HCT116 (cell line): ENCODE results near the gene DNAJB1. TPM values are rescaled to one million over a fixed set of nuclear protein-coding genes. Genes with fewer than 3 reads are reported as not detected.

Experiments used
- ATAC-seq: fragments of 200-7000 bp; cut with Tn5 transposase; 2 replicates; pipeline ENCODE4 v1.9.1; 2020; ENCODE audit warnings: mild to moderate bottlenecking, moderate library complexity
- BruUV-seq: library from RNA; stranded (reverse); fragments of 400-500 nt; replicated peaks from 2 replicates; lab custom pipeline; 2021; lab: Mats Ljungman, UMichigan
- CTCF ChIA-PET: fragments of 300-600 bp; sonication (Branson Sonifier 250); formaldehyde crosslinking; loops from one replicate; lab custom pipeline; 2021; ENCODE audit warnings: antibody characterized with exemption; lab: Charles Lee
- POLR2A ChIA-PET: fragments of 300-600, 350-600 bp; sonication (Branson Sonifier 250); formaldehyde crosslinking; loops from one replicate; lab custom pipeline; 2021; ENCODE audit warnings: antibody characterized with exemption; lab: Charles Lee
- RAD21 ChIA-PET, 2 experiments: fragments of 300-600 bp; sonication (Branson Sonifier 250); formaldehyde crosslinking; loops; one replicate each; lab custom pipeline; 2023; ENCODE audit warnings: low total read pairs in 2 of 2; ENCODE audit not compliant: uncharacterized antibody in 2 of 2, unreplicated experiment in 2 of 2, low non-redundant PET in 1 of 2; lab: Charles Lee
- DNase-seq: peaks from one replicate; pipeline ENCODE4 v3.0.0-alpha.2; 2010; ENCODE audit warnings: low read depth, low spot score
- H2AFZ ChIP-seq: fragments of 200-600 bp; shearing (Covaris generic), sonication (generic); 2 replicates; pipeline ENCODE4 v1.6.1; 2017; ENCODE audit warnings: low read depth, mixed run types, mixed read lengths, antibody characterized with exemption, low read length; ENCODE audit not compliant: poor library complexity, severe bottlenecking
- H3K27ac ChIP-seq: 2 replicates; pipeline ENCODE4 v1.5.1; 2012; ENCODE audit warnings: low read depth, low read length
- H3K27me3 ChIP-seq: fragments of 200-600 bp; sonication (generic); 2 replicates; pipeline ENCODE4 v1.6.1; 2016; ENCODE audit warnings: mixed run types, low read length, mixed read lengths; ENCODE audit not compliant: insufficient read depth
- H3K36me3 ChIP-seq, 2 experiments: fragments of 200-500 bp in 1 of 2; fragments of 200-600 bp in 1 of 2; sonication (Bioruptor generic) in 1 of 2; sonication (generic) in 1 of 2; 2 replicates each; pipeline versions ENCODE4 v1.5.1 to v1.6.1; 2014 to 2016; ENCODE audit warnings: low read length in 2 of 2, inconsistent platforms in 1 of 2, mixed read lengths in 1 of 2, mixed run types in 1 of 2; ENCODE audit not compliant: insufficient read depth in 2 of 2, control insufficient read depth in 1 of 2
- H3K4me1 ChIP-seq, 2 experiments: fragments of 200-600 bp in 1 of 2; sonication (generic) in 1 of 2; 2 replicates each; pipeline versions ENCODE4 v1.5.1 to v1.6.1; 2012 to 2017; ENCODE audit warnings: low read length in 2 of 2, inconsistent platforms in 1 of 2, mild to moderate bottlenecking in 1 of 2, mixed read lengths in 1 of 2, mixed run types in 1 of 2, moderate library complexity in 1 of 2; ENCODE audit not compliant: insufficient read depth in 2 of 2, control insufficient read depth in 1 of 2
- H3K4me2 ChIP-seq: fragments of 200-600 bp; sonication (generic); 2 replicates; pipeline ENCODE4 v1.6.1; 2017; ENCODE audit warnings: mixed run types, low read length, mixed read lengths
- H3K4me3 ChIP-seq, 2 experiments: fragments of 200-600 bp in 1 of 2; sonication (generic) in 1 of 2; replicated peaks in 1 of 2; 2 replicates each; pipeline ENCODE4 v1.5.1; 2011 to 2016; ENCODE audit warnings: low read length in 2 of 2, control low read depth in 1 of 2, low read depth in 1 of 2, mild to moderate bottlenecking in 1 of 2, mixed read lengths in 1 of 2, mixed run types in 1 of 2
- H3K79me2 ChIP-seq: fragments of 200-600 bp; sonication (generic); 2 replicates; pipeline ENCODE4 v1.6.1; 2017; ENCODE audit warnings: mild to moderate bottlenecking, mixed run types, low read length, moderate library complexity, mixed read lengths; ENCODE audit not compliant: insufficient read depth
- H3K9ac ChIP-seq: fragments of 200-600 bp; sonication (generic); 2 replicates; pipeline ENCODE4 v1.6.1; 2016; ENCODE audit warnings: low read length, mixed read lengths
- H3K9me2 ChIP-seq: fragments of 200-600 bp; sonication (generic), shearing (Covaris generic); 2 replicates; pipeline ENCODE4 v1.6.1; 2017; ENCODE audit warnings: mixed run types, mild to moderate bottlenecking, moderate library complexity; ENCODE audit not compliant: insufficient read depth
- H3K9me3 ChIP-seq, 2 experiments: fragments of 200-500 bp in 1 of 2; fragments of 200-600 bp in 1 of 2; sonication (Bioruptor generic) in 1 of 2; sonication (generic) in 1 of 2; 2 replicates each; pipeline ENCODE4 v1.6.1; 2014 to 2017; ENCODE audit warnings: low read length in 2 of 2, mixed read lengths in 2 of 2, inconsistent platforms in 1 of 2, low read depth in 1 of 2, mild to moderate bottlenecking in 1 of 2, mixed run types in 1 of 2, moderate library complexity in 1 of 2; ENCODE audit not compliant: control insufficient read depth in 1 of 2, insufficient read depth in 1 of 2
- H4K20me1 ChIP-seq: fragments of 200-600 bp; sonication (generic), shearing (Covaris generic); 2 replicates; pipeline ENCODE4 v1.6.1; 2017; ENCODE audit warnings: mixed run types, mild to moderate bottlenecking, moderate library complexity; ENCODE audit not compliant: insufficient read depth
- CBX3 ChIP-seq: IDR thresholded peaks from 2 replicates; pipeline ENCODE4 v1.6.1; 2012; ENCODE audit warnings: low read depth
- CTCF ChIP-seq, 3 experiments: fragments of 200-600 bp in 1 of 3; sonication (generic) in 1 of 3; IDR thresholded peaks in 2 of 3; conservative IDR thresholded peaks in 1 of 3; 2 replicates each; pipeline ENCODE4 v1.5.1; 2012 to 2017; ENCODE audit warnings: low read depth in 2 of 3, low read length in 2 of 3, antibody characterized with exemption in 1 of 3, borderline replicate concordance in 1 of 3, control low read depth in 1 of 3, mild to moderate bottlenecking in 1 of 3, mixed read lengths in 1 of 3, mixed run types in 1 of 3, moderate library complexity in 1 of 3; ENCODE audit not compliant: insufficient read depth in 1 of 3
- ELF1 ChIP-seq: IDR thresholded peaks from 2 replicates; pipeline ENCODE4 v1.6.1; 2012; ENCODE audit warnings: low read depth, borderline replicate concordance
- EZH2 ChIP-seq: fragments of 200-600 bp; sonication (generic); IDR thresholded peaks from 2 replicates; pipeline ENCODE4 v1.6.1; 2017; ENCODE audit warnings: antibody characterized with exemption, mixed run types
- MAX ChIP-seq: IDR thresholded peaks from 2 replicates; pipeline ENCODE4 v1.6.1; 2012
- POLR2A ChIP-seq: IDR thresholded peaks from 2 replicates; pipeline ENCODE4 v1.7.0; 2011; ENCODE audit warnings: borderline replicate concordance; ENCODE audit not compliant: insufficient read depth, insufficient read length; ENCODE audit errors: extremely low read depth
- RAD21 ChIP-seq: IDR thresholded peaks from 2 replicates; pipeline ENCODE4 v1.6.1; 2012; ENCODE audit warnings: low read depth, mild to moderate bottlenecking
- SP1 ChIP-seq: IDR thresholded peaks from 2 replicates; pipeline ENCODE4 v1.6.1; 2012; ENCODE audit warnings: low read depth
- YY1 ChIP-seq: IDR thresholded peaks from 2 replicates; pipeline ENCODE4 v1.6.1; 2011; ENCODE audit warnings: low read length, low read depth, moderate library complexity, mild to moderate bottlenecking; ENCODE audit not compliant: insufficient replicate concordance; ENCODE audit errors: extremely low read depth
- ZNF274 ChIP-seq: fragments of 200-500 bp; sonication (Bioruptor generic); IDR thresholded peaks from 2 replicates; pipeline ENCODE4 v1.6.1; 2014; ENCODE audit warnings: mild to moderate bottlenecking, low read depth, low read length, inconsistent platforms
- intact Hi-C: fragments of 100-400 bp; cut with micrococcal nuclease; formaldehyde crosslinking; loops from 2 replicates; pipeline ENCODE4 v1.10.0; 2022
- total RNA-seq: library from RNA; stranded (reverse); gene quantifications from one replicate; pipeline ENCODE4 v1.2.1, GENCODE V29; 2021; ENCODE audit not compliant: unreplicated experiment

DNAJB1 gene
- total RNA-seq, 1 experiment from 2014 or later = 175 TPM

- no TSS peak for BruUV-seq
- RAD21 ChIA-PET = interaction anchor here in 1 of 2 experiments (0.5 kb wide), 1 partner anchor 53 kb away, joined by 5 read pairs; the partner anchor contains the start of gene NDUFB7
- Histone ChIP-seq H3K9me3 (no peaks in the 10 kb centered on the region), H3K36me3 (peaks cover 4 to 29% of the 10 kb centered on the region in 2 experiments; a peak in 3 of 4 replicates), H3K4me1 (peaks cover 48 to 74% of the 10 kb centered on the region in 2 experiments), H3K9me2 (no peaks in the 10 kb centered on the region), H3K4me3 (peak overlapping the region; percentile 51 to 60), H2AFZ (no peak overlapping the region), H3K79me2 (peaks cover 38% of the 10 kb centered on the region), H3K4me2 (peak overlapping the region; percentile 87), H3K9ac (peak overlapping the region; percentile 66), H3K27ac (peak overlapping the region; percentile 97), H3K27me3 (no peaks in the 10 kb centered on the region), H4K20me1 (peaks cover 33% of the 10 kb centered on the region; the same call in 1 of the 2 replicates)
- intact Hi-C loops = no loop called here
- TF ChIP-seq YY1 = no peak
- no peak for TF ChIP-seq CTCF (IDR thresholded peaks at IDR 0.05 in 2 of 3, conservative IDR thresholded peaks at IDR 0.05 in 1 of 3; ENCODE audit: borderline replicate concordance in 1 of 3, insufficient read depth in 1 of 3, low read depth in 2 of 3, low read length in 2 of 3)
- TF ChIP-seq POLR2A = no peak
- TF ChIP-seq EZH2 = no peak
- TF ChIP-seq ZNF274 = no peak
- no peak for TF ChIP-seq CBX3
- no peak for TF ChIP-seq SP1
- TF ChIP-seq MAX = no peak
- no peak for TF ChIP-seq RAD21
- no peak for TF ChIP-seq ELF1
- ATAC-seq (no peak), DNase-seq (no peak)
- POLR2A ChIA-PET = interaction anchor here (0.6 to 4.7 kb wide), 9 partner anchors 8 to 382 kb away, joined by 3 to 112 read pairs (median 4); partner anchors contain the start of genes ASF1B and TECR
- CTCF ChIA-PET = interaction anchor here (1.2 kb wide), 1 partner anchor 14 kb away, joined by 3 read pairs; no protein-coding TSS in a partner anchor
These were observed 1.2 kb upstream of the DNAJB1 start for GRCh38 chr19:14519245-14519859.
